ENCODE results near the gene DLGAP1. TPM values are rescaled to one million over a fixed set of nuclear protein-coding genes. Genes with fewer than 3 reads are reported as not detected.
A peak's percentile ranks its signal among the peaks of the same experiment; 100 is the strongest.

Gene DLGAP1
- total and polyA plus RNA-seq, 7 experiments from 2014 or later, result 0.32 to 1.0 TPM; not detected in 5

GRCh38 chr18:3524706-3525105, 930.4 kb downstream of the DLGAP1 start:
- intact Hi-C loops (cut with micrococcal nuclease), result no loop called here
- POLR2A ChIA-PET, result no interaction called here
- H3K36me3 Mint-ChIP-seq, result no peaks in the 10 kb centered on the region

GRCh38 chr18:3520230-3521085, 934.6 kb downstream of the DLGAP1 start:
- intact Hi-C loops (cut with micrococcal nuclease), result no loop called here
- no peak for DNase-seq
- Histone ChIP-seq H3K36me3 (ENCODE audit: control insufficient read depth in 2 of 3, insufficient read depth in 3 of 3, low read length in 3 of 3) (no peaks in the 10 kb centered on the region), H3K27me3 (ENCODE audit: control insufficient read depth in 2 of 2, insufficient read depth in 2 of 2, low read length in 2 of 2) (no peaks in the 10 kb centered on the region), H3K27ac (ENCODE audit: low read depth, low read length) (no peak overlapping the region), H3K4me1 (ENCODE audit: control insufficient read depth in 2 of 2, insufficient read depth in 2 of 2, low read length in 2 of 2) (no peaks in the 10 kb centered on the region), H3K4me3 (ENCODE audit: low read length) (no peak overlapping the region), H3K9me3 (ENCODE audit: control insufficient read depth in 2 of 3, low read length in 3 of 3) (peaks cover 0 to 8% (median 0%) of the 10 kb centered on the region in 3 experiments)
- H3K36me3 Mint-ChIP-seq, result no peaks in the 10 kb centered on the region
- H3K4me1 Mint-ChIP-seq, result peaks cover 0 to 1% (median 0%) of the 10 kb centered on the region in 7 donors
- H3K4me3 Mint-ChIP-seq, result no peak overlapping the region
- H3K27ac Mint-ChIP-seq, result peak overlapping the region in 1 of 9 donors; percentile 48
- no peak for ATAC-seq
- peaks cover 0 to 15% (median 0%) of the 10 kb centered on the region in 5 donors for H3K27me3 Mint-ChIP-seq
- ChIA-PET POLR2A (no interaction called here), CTCF (interaction anchor here (1.4 kb wide), 1 partner anchor 66 kb away, joined by 3 read pairs; no protein-coding TSS in a partner anchor)
- H3K9me3 Mint-ChIP-seq, result peaks cover 0 to 15% (median 6%) of the 10 kb centered on the region in 11 donors

More at GRCh38 chr18:3524706-3525105, 930.4 kb downstream of the DLGAP1 start:
- Histone ChIP-seq H3K36me3 (ENCODE audit: control insufficient read depth in 2 of 3, insufficient read depth in 3 of 3, low read length in 3 of 3) (no peaks in the 10 kb centered on the region), H3K27ac (ENCODE audit: low read depth, low read length) (no peak overlapping the region), H3K27me3 (ENCODE audit: control insufficient read depth in 2 of 2, insufficient read depth in 2 of 2, low read length in 2 of 2) (no peaks in the 10 kb centered on the region), H3K9me3 (ENCODE audit: control insufficient read depth in 2 of 3, low read length in 3 of 3) (peaks cover 0 to 8% (median 0%) of the 10 kb centered on the region in 3 experiments), H3K4me3 (ENCODE audit: low read length) (no peak overlapping the region), H3K4me1 (ENCODE audit: control insufficient read depth in 2 of 2, insufficient read depth in 2 of 2, low read length in 2 of 2) (peaks cover 0 to 10% of the 10 kb centered on the region in 2 donors)
- Mint-ChIP-seq H3K9me3 (peaks cover 0 to 15% (median 6%) of the 10 kb centered on the region in 11 donors), H3K4me3 (no peak overlapping the region), H3K27me3 (peaks cover 0 to 8% (median 0%) of the 10 kb centered on the region in 5 donors), H3K4me1 (peaks cover 0 to 15% (median 14%) of the 10 kb centered on the region in 7 donors), H3K27ac (no peak overlapping the region)
- CTCF ChIA-PET, result no interaction called here
- ATAC-seq, result no peak
- no peak for DNase-seq

- POLR2A ChIA-PET, result no interaction called here
- CTCF ChIA-PET, result no interaction called here
Observed at GRCh38 chr18:3514312-3515216, 940.5 kb downstream of the DLGAP1 start.

DNA sequence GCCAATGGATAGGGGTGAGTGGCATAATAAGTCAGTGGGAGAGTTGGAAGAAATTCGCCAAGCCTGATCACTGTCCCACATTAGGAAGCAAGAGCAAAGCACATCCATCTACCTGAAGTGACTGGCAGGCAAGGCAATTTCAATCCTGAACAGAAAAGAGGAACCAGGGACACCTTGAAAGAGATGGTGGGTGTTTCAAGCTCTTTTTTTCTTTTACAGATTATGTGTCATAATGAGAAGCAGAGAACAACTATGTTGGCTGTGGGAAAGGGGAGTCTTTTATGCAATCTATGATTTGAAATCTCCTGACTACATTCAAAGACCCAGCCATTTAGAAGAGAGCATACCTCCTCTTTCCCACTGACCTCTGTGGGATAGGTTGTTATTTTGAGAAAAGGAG, 941.6 kb downstream of the DLGAP1 start:
- Mint-ChIP-seq H3K4me3 (no peak overlapping the region), H3K27me3 (peaks cover 0 to 4% (median 0%) of the 10 kb centered on the region in 5 donors), H3K9me3 (peaks cover 0 to 3% (median 0%) of the 10 kb centered on the region in 11 donors), H3K27ac (no peak overlapping the region), H3K4me1 (peaks cover 0 to 3% (median 0%) of the 10 kb centered on the region in 7 donors), H3K36me3 (no peaks in the 10 kb centered on the region)
- Histone ChIP-seq H3K4me1 (ENCODE audit: control insufficient read depth in 2 of 2, insufficient read depth in 2 of 2, low read length in 2 of 2) (peaks cover 0 to 14% of the 10 kb centered on the region in 2 donors), H3K36me3 (ENCODE audit: control insufficient read depth in 2 of 3, insufficient read depth in 3 of 3, low read length in 3 of 3) (no peaks in the 10 kb centered on the region), H3K4me3 (ENCODE audit: low read length) (no peak overlapping the region), H3K27ac (ENCODE audit: low read depth, low read length) (no peak overlapping the region), H3K9me3 (ENCODE audit: control insufficient read depth in 2 of 3, low read length in 3 of 3) (no peaks in the 10 kb centered on the region), H3K27me3 (ENCODE audit: control insufficient read depth in 2 of 2, insufficient read depth in 2 of 2, low read length in 2 of 2) (no peaks in the 10 kb centered on the region)
- ChIA-PET POLR2A (no interaction called here), CTCF (no interaction called here)
- intact Hi-C loops (cut with micrococcal nuclease), result no loop called here
- DNase-seq, result no peak
- ATAC-seq, result no peak

More at GRCh38 chr18:3514312-3515216, 940.5 kb downstream of the DLGAP1 start:
- H3K36me3 ChIP-seq (ENCODE audit: control insufficient read depth in 2 of 3, insufficient read depth in 3 of 3, low read length in 3 of 3), result no peaks in the 10 kb centered on the region
- H3K27ac ChIP-seq (ENCODE audit: low read depth, low read length), result no peak overlapping the region
- no peak for ATAC-seq
- no peak overlapping the region for H3K4me3 Mint-ChIP-seq
- H3K4me1 Mint-ChIP-seq, result peaks cover 0 to 3% (median 0%) of the 10 kb centered on the region in 7 donors
- intact Hi-C loops (cut with micrococcal nuclease), result no loop called here
- H3K27ac Mint-ChIP-seq, result no peak overlapping the region
- H3K4me3 ChIP-seq (ENCODE audit: low read length), result no peak overlapping the region
- no peaks in the 10 kb centered on the region for H3K27me3 ChIP-seq (ENCODE audit: control insufficient read depth in 2 of 2, insufficient read depth in 2 of 2, low read length in 2 of 2)
- DNase-seq, result no peak
- H3K9me3 Mint-ChIP-seq, result peaks cover 0 to 3% (median 0%) of the 10 kb centered on the region in 11 donors
- H3K27me3 Mint-ChIP-seq, result peaks cover 0 to 7% (median 0%) of the 10 kb centered on the region in 5 donors
- peaks cover 0 to 14% of the 10 kb centered on the region in 2 donors for H3K4me1 ChIP-seq (ENCODE audit: control insufficient read depth in 2 of 2, insufficient read depth in 2 of 2, low read length in 2 of 2)
- H3K9me3 ChIP-seq (ENCODE audit: control insufficient read depth in 2 of 3, low read length in 3 of 3), result no peaks in the 10 kb centered on the region
- no peaks in the 10 kb centered on the region for H3K36me3 Mint-ChIP-seq

GRCh38 chr18:3511980-3512379, 943.1 kb downstream of the DLGAP1 start:
- Histone ChIP-seq H3K27me3 (ENCODE audit: control insufficient read depth in 2 of 2, insufficient read depth in 2 of 2, low read length in 2 of 2) (no peaks in the 10 kb centered on the region), H3K9me3 (ENCODE audit: control insufficient read depth in 2 of 3, low read length in 3 of 3) (no peaks in the 10 kb centered on the region), H3K36me3 (ENCODE audit: control insufficient read depth in 2 of 3, insufficient read depth in 3 of 3, low read length in 3 of 3) (no peaks in the 10 kb centered on the region), H3K27ac (ENCODE audit: low read depth, low read length) (no peak overlapping the region), H3K4me3 (ENCODE audit: low read length) (no peak overlapping the region), H3K4me1 (ENCODE audit: control insufficient read depth in 2 of 2, insufficient read depth in 2 of 2, low read length in 2 of 2) (peaks cover 0 to 14% of the 10 kb centered on the region in 2 donors)
- Mint-ChIP-seq H3K4me1 (peaks cover 0 to 3% (median 0%) of the 10 kb centered on the region in 7 donors), H3K9me3 (peaks cover 0 to 3% (median 0%) of the 10 kb centered on the region in 11 donors), H3K4me3 (no peak overlapping the region), H3K36me3 (no peaks in the 10 kb centered on the region), H3K27me3 (no peaks in the 10 kb centered on the region), H3K27ac (no peak overlapping the region)
- intact Hi-C loops (cut with micrococcal nuclease), result no loop called here
- ATAC-seq (peak; percentile 82), DNase-seq (no peak)
- ChIA-PET CTCF (no interaction called here), POLR2A (no interaction called here)

DNA sequence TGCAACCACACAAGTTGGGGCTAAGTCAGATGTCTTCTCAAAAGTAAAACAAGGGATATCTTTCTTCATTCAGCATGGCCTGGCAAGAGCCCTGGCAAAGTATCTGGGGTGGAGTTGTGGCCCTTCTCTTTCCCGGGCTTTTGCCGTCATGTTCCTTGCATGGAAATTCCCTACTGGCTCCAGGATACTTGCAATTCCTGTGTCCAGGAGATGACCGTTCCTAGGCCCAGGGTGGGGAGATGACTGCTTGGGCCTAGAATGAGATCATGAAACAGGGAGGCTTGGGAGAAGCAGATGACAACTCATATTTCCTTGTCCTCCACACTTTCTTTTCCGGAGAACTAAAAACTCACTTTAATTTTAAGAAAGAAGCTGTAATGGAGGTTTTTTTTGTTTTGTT, 944.2 kb downstream of the DLGAP1 start:
- Histone ChIP-seq H3K9me3 (ENCODE audit: control insufficient read depth in 2 of 3, low read length in 3 of 3) (no peaks in the 10 kb centered on the region), H3K36me3 (ENCODE audit: control insufficient read depth in 2 of 3, insufficient read depth in 3 of 3, low read length in 3 of 3) (no peaks in the 10 kb centered on the region), H3K27me3 (ENCODE audit: control insufficient read depth in 2 of 2, insufficient read depth in 2 of 2, low read length in 2 of 2) (no peaks in the 10 kb centered on the region), H3K4me1 (ENCODE audit: control insufficient read depth in 2 of 2, insufficient read depth in 2 of 2, low read length in 2 of 2) (peaks cover 0 to 14% of the 10 kb centered on the region in 2 donors), H3K4me3 (ENCODE audit: low read length) (no peak overlapping the region), H3K27ac (ENCODE audit: low read depth, low read length) (no peak overlapping the region)
- no peaks in the 10 kb centered on the region for H3K27me3 Mint-ChIP-seq
- POLR2A ChIA-PET, result no interaction called here
- peaks cover 0 to 3% (median 0%) of the 10 kb centered on the region in 7 donors for H3K4me1 Mint-ChIP-seq
- ATAC-seq (no peak), DNase-seq (no peak)
- H3K27ac Mint-ChIP-seq, result no peak overlapping the region
- H3K9me3 Mint-ChIP-seq, result peaks cover 0 to 3% (median 0%) of the 10 kb centered on the region in 11 donors
- intact Hi-C loops (cut with micrococcal nuclease), result no loop called here
- CTCF ChIA-PET, result no interaction called here
- H3K36me3 Mint-ChIP-seq, result no peaks in the 10 kb centered on the region
- H3K4me3 Mint-ChIP-seq, result no peak overlapping the region

Data from naive thymus-derived CD4-positive, alpha-beta T cell (primary cell).